Retinal pigment epithelial cell (primary cell): ENCODE results near the gene NCAN.

ENCODE experiments used
- DNase-seq: peaks from one replicate; pipeline ENCODE4 v3.0.0-alpha.2; 2010; ENCODE audit warnings: low read depth
- H3K4me3 ChIP-seq: 2 replicates; pipeline ENCODE4 v1.5.1; 2011; ENCODE audit warnings: mild to moderate bottlenecking, low read length, control low read depth, moderate library complexity
- CTCF ChIP-seq: conservative IDR thresholded peaks from 2 replicates; pipeline ENCODE4 v1.5.1; 2011; ENCODE audit warnings: low read depth, low read length, control low read depth, inconsistent platforms

Gene NCAN

GRCh38 chr19:19206938-19207337 lies 4.8 kb upstream of the NCAN start:
- no peak for TF ChIP-seq CTCF
- no peak for DNase-seq
- no peak overlapping the region for H3K4me3 ChIP-seq

GRCh38 chr19:19207637-19208572 lies 3.9 kb upstream of the NCAN start:
- no peak for TF ChIP-seq CTCF
- H3K4me3 ChIP-seq = no peak overlapping the region
- DNase-seq = no peak

- no peak for TF ChIP-seq CTCF
- H3K4me3 ChIP-seq = no peak overlapping the region
- DNase-seq = no peak
Measured at GRCh38 chr19:19209372-19209771, 2.4 kb upstream of the NCAN start.

- no peak for TF ChIP-seq CTCF
- no peak for DNase-seq
- H3K4me3 ChIP-seq = no peak overlapping the region
Measured at GRCh38 chr19:19212916-19213315, 1.2 kb downstream of the NCAN start.

GRCh38 chr19:19213426-19214158 lies 1.8 kb downstream of the NCAN start:
- H3K4me3 ChIP-seq = no peak overlapping the region
- no peak for DNase-seq
- TF ChIP-seq CTCF = no peak

GRCh38 chr19:19214159-19214490 lies 2.4 kb downstream of the NCAN start:
- DNase-seq = no peak
- TF ChIP-seq CTCF = no peak

More at GRCh38 chr19:19214159-19214490, 2.4 kb downstream of the NCAN start:
- no peak overlapping the region for H3K4me3 ChIP-seq
